Activated naive CD4-positive, alpha-beta T cell treated with anti-CD3 and anti-CD28 coated beads, Interleukin-2, amount 50 U/mL, for 24 hours (primary cell): ENCODE data around the gene UNC119.
A peak's percentile ranks its signal among the peaks of the same experiment; 100 is the strongest.

Experiments
- H3K27ac Mint-ChIP-seq: one replicate; pipeline ENCODE4 v1.8.0; 2021; ENCODE audit warnings: mild to moderate bottlenecking, mixed read lengths
- H3K27me3 Mint-ChIP-seq: one replicate; pipeline ENCODE4 v1.8.0; 2021; ENCODE audit warnings: mixed read lengths
- H3K36me3 Mint-ChIP-seq: one replicate; pipeline ENCODE4 v1.8.0; 2021; ENCODE audit warnings: mixed read lengths
- H3K4me1 Mint-ChIP-seq: one replicate; pipeline ENCODE4 v1.8.0; 2021; ENCODE audit warnings: mixed read lengths
- H3K4me3 Mint-ChIP-seq: one replicate; pipeline ENCODE4 v1.8.0; 2021; ENCODE audit warnings: mild to moderate bottlenecking, mixed read lengths
- H3K9me3 Mint-ChIP-seq: one replicate; pipeline ENCODE4 v1.8.0; 2021; ENCODE audit warnings: mixed read lengths

The UNC119 gene

GRCh38 chr17:28551421-28552175, 826 bp downstream of the UNC119 start:
- no peaks in the 10 kb centered on the region for H3K9me3 Mint-ChIP-seq
- H3K27me3 Mint-ChIP-seq: no peaks in the 10 kb centered on the region
- H3K4me3 Mint-ChIP-seq: peak overlapping the region; percentile 93
- H3K36me3 Mint-ChIP-seq: peaks cover 10% of the 10 kb centered on the region
- peaks cover 52% of the 10 kb centered on the region for H3K4me1 Mint-ChIP-seq
- peak overlapping the region; percentile 85 for H3K27ac Mint-ChIP-seq

- Mint-ChIP-seq H3K36me3 (peaks cover 10% of the 10 kb centered on the region), H3K4me3 (peak overlapping the region; percentile 93), H3K9me3 (no peaks in the 10 kb centered on the region), H3K4me1 (peaks cover 52% of the 10 kb centered on the region), H3K27ac (peak overlapping the region; percentile 85), H3K27me3 (no peaks in the 10 kb centered on the region)
Measured at GRCh38 chr17:28550858-28551257, 1.6 kb downstream of the UNC119 start.

GRCh38 chr17:28549236-28550132, 2.9 kb downstream of the UNC119 start:
- Mint-ChIP-seq H3K4me3 (peak overlapping the region; percentile 55), H3K27ac (peak overlapping the region; percentile 88), H3K36me3 (peaks cover 7% of the 10 kb centered on the region), H3K9me3 (no peaks in the 10 kb centered on the region), H3K4me1 (peaks cover 52% of the 10 kb centered on the region), H3K27me3 (no peaks in the 10 kb centered on the region)

GRCh38 chr17:28548417-28549130, 3.9 kb downstream of the UNC119 start:
- Mint-ChIP-seq H3K27me3 (no peaks in the 10 kb centered on the region), H3K27ac (peak overlapping the region; percentile 88), H3K4me3 (peak overlapping the region; percentile 57), H3K36me3 (peaks cover under 1% of the 10 kb centered on the region), H3K9me3 (no peaks in the 10 kb centered on the region), H3K4me1 (peaks cover 52% of the 10 kb centered on the region)

- Mint-ChIP-seq H3K36me3 (no peaks in the 10 kb centered on the region), H3K27ac (peak overlapping the region; percentile 86), H3K4me1 (peaks cover 49% of the 10 kb centered on the region), H3K27me3 (no peaks in the 10 kb centered on the region), H3K9me3 (no peaks in the 10 kb centered on the region), H3K4me3 (peak overlapping the region; percentile 57)
Measured at GRCh38 chr17:28547623-28548416, 4.6 kb downstream of the UNC119 start.

GRCh38 chr17:28547096-28547622, 5.3 kb downstream of the UNC119 start:
- Mint-ChIP-seq H3K4me1 (peaks cover 46% of the 10 kb centered on the region), H3K27ac (peak overlapping the region; percentile 86), H3K9me3 (no peaks in the 10 kb centered on the region), H3K27me3 (no peaks in the 10 kb centered on the region), H3K4me3 (peak overlapping the region; percentile 57), H3K36me3 (no peaks in the 10 kb centered on the region)

- Mint-ChIP-seq H3K36me3 (no peaks in the 10 kb centered on the region), H3K9me3 (no peaks in the 10 kb centered on the region), H3K27ac (no peak overlapping the region), H3K27me3 (no peaks in the 10 kb centered on the region), H3K4me3 (no peak overlapping the region), H3K4me1 (peaks cover 35% of the 10 kb centered on the region)
Measured at GRCh38 chr17:28545787-28546415, 6.5 kb downstream of the UNC119 start.

- Mint-ChIP-seq H3K36me3 (no peaks in the 10 kb centered on the region), H3K27me3 (no peaks in the 10 kb centered on the region), H3K27ac (no peak overlapping the region), H3K4me3 (no peak overlapping the region), H3K4me1 (peaks cover 27% of the 10 kb centered on the region), H3K9me3 (no peaks in the 10 kb centered on the region)
Measured at GRCh38 chr17:28545141-28545503, 7.3 kb downstream of the UNC119 start.

- no peaks in the 10 kb centered on the region for H3K36me3 Mint-ChIP-seq
- H3K4me3 Mint-ChIP-seq: no peak overlapping the region
- no peaks in the 10 kb centered on the region for H3K9me3 Mint-ChIP-seq
- H3K27me3 Mint-ChIP-seq: no peaks in the 10 kb centered on the region
- peaks cover 22% of the 10 kb centered on the region for H3K4me1 Mint-ChIP-seq
- no peak overlapping the region for H3K27ac Mint-ChIP-seq
Measured at GRCh38 chr17:28544402-28545140, 7.9 kb downstream of the UNC119 start.

- Mint-ChIP-seq H3K27ac (no peak overlapping the region), H3K4me1 (no peaks in the 10 kb centered on the region), H3K4me3 (no peak overlapping the region), H3K9me3 (no peaks in the 10 kb centered on the region), H3K27me3 (no peaks in the 10 kb centered on the region), H3K36me3 (no peaks in the 10 kb centered on the region)
Measured at GRCh38 chr17:28541439-28541838, 11.0 kb downstream of the UNC119 start.

- H3K27me3 Mint-ChIP-seq: no peaks in the 10 kb centered on the region
- H3K9me3 Mint-ChIP-seq: no peaks in the 10 kb centered on the region
- H3K4me3 Mint-ChIP-seq: no peak overlapping the region
- no peak overlapping the region for H3K27ac Mint-ChIP-seq
- H3K4me1 Mint-ChIP-seq: no peaks in the 10 kb centered on the region
- H3K36me3 Mint-ChIP-seq: no peaks in the 10 kb centered on the region
Measured at GRCh38 chr17:28540231-28540630, 12.2 kb downstream of the UNC119 start.

- Mint-ChIP-seq H3K4me3 (no peak overlapping the region), H3K9me3 (no peaks in the 10 kb centered on the region)
Measured at GRCh38 chr17:28538296-28538895, 14.0 kb downstream of the UNC119 start.

GRCh38 chr17:28537219-28537610, 15.2 kb downstream of the UNC119 start:
- H3K27me3 Mint-ChIP-seq: no peaks in the 10 kb centered on the region
- H3K27ac Mint-ChIP-seq: no peak overlapping the region
- no peaks in the 10 kb centered on the region for H3K9me3 Mint-ChIP-seq
- no peaks in the 10 kb centered on the region for H3K36me3 Mint-ChIP-seq
- H3K4me3 Mint-ChIP-seq: no peak overlapping the region
- no peaks in the 10 kb centered on the region for H3K4me1 Mint-ChIP-seq

More at GRCh38 chr17:28538296-28538895, 14.0 kb downstream of the UNC119 start:
- Mint-ChIP-seq H3K36me3 (no peaks in the 10 kb centered on the region), H3K27ac (no peak overlapping the region), H3K27me3 (no peaks in the 10 kb centered on the region), H3K4me1 (no peaks in the 10 kb centered on the region)
